ENCODE results near the gene ASGR2. TPM values are rescaled to one million over a fixed set of nuclear protein-coding genes. Genes with fewer than 3 reads are reported as not detected.

The ASGR2 gene
- total and polyA plus RNA-seq, 12 donors: 0.14 to 1.4 (median 0.61) TPM; not detected in 4

- Histone ChIP-seq H3K27ac (no peak overlapping the region), H3K4me3 (no peak overlapping the region), H3K36me3 (replicated peaks in 1 of 2) (no peaks in the 10 kb centered on the region), H3K27me3 (no peaks in the 10 kb centered on the region), H3K9me3 (replicated peaks in 1 of 3) (no peaks in the 10 kb centered on the region), H3K4me1 (replicated peaks in 1 of 2) (no peaks in the 10 kb centered on the region)
- WGBS, 4 donors: 52 to 70% (median 62%) methylated on average over 5 to 6 of the region's 6 CpGs
- TF ChIP-seq CTCF (IDR thresholded peaks at IDR 0.05) (no peak), POLR2A (IDR thresholded peaks at IDR 0.05) (no peak)
- intact Hi-C loops (cut with DNase I): no loop called here
- no peak for DNase-seq
These were observed 31.5 kb upstream of the ASGR2 start for GRCh38 chr17:7146115-7146514.

GRCh38 chr17:7144213-7144612, 29.6 kb upstream of the ASGR2 start:
- intact Hi-C loops (cut with DNase I): no loop called here
- no peaks in the 10 kb centered on the region for H3K4me1 ChIP-seq (replicated peaks in 1 of 2)
- H3K4me3 ChIP-seq: no peak overlapping the region
- H3K9me3 ChIP-seq (replicated peaks in 1 of 3): no peaks in the 10 kb centered on the region
- no peak for TF ChIP-seq CTCF (IDR thresholded peaks at IDR 0.05)
- no peak for TF ChIP-seq POLR2A (IDR thresholded peaks at IDR 0.05)
- no peaks in the 10 kb centered on the region for H3K27me3 ChIP-seq
- H3K36me3 ChIP-seq (replicated peaks in 1 of 2): no peaks in the 10 kb centered on the region
- no peak overlapping the region for H3K27ac ChIP-seq
- 72 to 78% (median 76%) methylated on average over 11 of the region's 11 CpGs for WGBS, 4 donors
- no peak for DNase-seq

GRCh38 chr17:7141824-7142223, 27.2 kb upstream of the ASGR2 start:
- Histone ChIP-seq H3K4me3 (no peak overlapping the region), H3K27me3 (peaks cover 8% of the 10 kb centered on the region), H3K36me3 (replicated peaks in 1 of 2) (no peaks in the 10 kb centered on the region), H3K4me1 (replicated peaks in 1 of 2) (peaks cover 0 to under 1% of the 10 kb centered on the region in 2 donors), H3K27ac (no peak overlapping the region), H3K9me3 (replicated peaks in 1 of 3) (no peaks in the 10 kb centered on the region)
- WGBS, 4 donors: 74 to 86% (median 79%) methylated on average over 10 of the region's 10 CpGs
- intact Hi-C loops (cut with DNase I): no loop called here
- TF ChIP-seq CTCF (IDR thresholded peaks at IDR 0.05) (no peak), POLR2A (IDR thresholded peaks at IDR 0.05) (no peak)
- no peak for DNase-seq

GRCh38 chr17:7139400-7139799, 24.8 kb upstream of the ASGR2 start:
- intact Hi-C loops (cut with DNase I): loop anchor here in 1 of 2 donors (5.0 kb wide), 1 partner anchor 87 kb away; no protein-coding TSS in a partner anchor

More at GRCh38 chr17:7139400-7139799, 24.8 kb upstream of the ASGR2 start:
- Histone ChIP-seq H3K4me1 (replicated peaks in 1 of 2) (peaks cover 0 to 15% of the 10 kb centered on the region in 2 donors), H3K4me3 (no peak overlapping the region), H3K27me3 (peaks cover 8% of the 10 kb centered on the region), H3K9me3 (replicated peaks in 1 of 3) (no peaks in the 10 kb centered on the region), H3K27ac (no peak overlapping the region), H3K36me3 (replicated peaks in 1 of 2) (no peaks in the 10 kb centered on the region)
- 76 to 87% (median 77%) methylated on average over 10 of the region's 10 CpGs for WGBS, 4 donors
- DNase-seq: no peak
- TF ChIP-seq CTCF (IDR thresholded peaks at IDR 0.05) (no peak), POLR2A (IDR thresholded peaks at IDR 0.05) (no peak)

All from adrenal gland (tissue), 12 donors.